NOMO-1 treated with dmso at 0.1 percent for 144 hours (cell line): ENCODE measurements around the gene EMID1.
A peak's percentile ranks its signal among the peaks of the same experiment; 100 is the strongest.

Source experiments
- DNase-seq: peaks from one replicate; lab custom pipeline; 2025; ENCODE audit not compliant: unreplicated experiment; lab: John Stamatoyannopoulos, UW

The EMID1 gene

DNA sequence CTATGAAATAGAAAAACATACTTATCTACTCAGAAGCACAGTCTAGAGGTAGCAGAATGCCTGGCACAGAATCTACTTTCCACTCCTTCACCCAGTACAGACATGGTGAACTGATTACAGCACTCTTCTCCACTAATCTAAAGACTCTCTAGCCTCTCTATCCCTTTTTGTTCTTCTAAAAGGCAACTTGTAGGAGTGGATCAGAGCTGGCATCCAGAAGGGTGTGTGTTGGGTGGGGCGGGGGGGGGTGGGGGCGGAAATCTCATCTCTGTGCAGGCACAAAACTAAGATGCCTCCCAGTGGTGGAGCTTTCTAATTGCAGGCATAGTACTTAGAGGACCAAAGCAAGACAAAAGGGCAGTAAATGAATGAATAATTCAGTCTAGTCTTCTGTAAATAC, 11.5 kb upstream of the EMID1 start:
- no peak for DNase-seq

- no peak for DNase-seq
Measured at GRCh38 chr22:29195118-29195963, 10.4 kb upstream of the EMID1 start.

DNA sequence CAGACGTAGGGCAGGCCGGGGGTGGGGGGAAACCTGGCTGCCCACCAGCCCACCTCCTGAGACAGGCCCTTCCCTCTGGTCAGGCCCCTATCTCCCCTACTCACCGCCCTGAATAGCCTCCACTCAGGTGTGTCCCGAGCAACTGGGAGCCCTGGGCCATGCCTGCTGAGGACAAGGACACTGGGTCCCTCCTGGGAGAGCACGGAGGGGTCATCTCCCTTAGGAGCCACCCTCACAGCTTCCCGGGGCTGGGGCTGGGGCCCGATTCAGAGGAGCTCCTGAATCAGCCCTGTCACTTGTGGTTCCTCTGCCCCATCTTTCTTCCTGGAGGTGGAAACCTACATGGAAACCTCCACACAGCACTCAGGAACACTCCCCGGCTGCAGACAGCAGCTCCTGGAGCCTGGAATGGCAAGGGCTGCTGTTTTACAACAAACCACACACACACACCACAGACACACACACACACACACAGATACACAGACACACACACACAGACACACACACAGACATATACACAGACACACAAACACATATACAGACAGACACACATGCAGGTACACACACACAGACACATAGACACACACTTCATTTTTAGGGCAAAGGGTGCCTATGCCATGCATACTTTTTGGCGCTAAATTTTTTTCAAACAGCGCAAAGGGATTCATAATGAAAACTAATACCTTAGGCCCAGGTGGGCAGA, 9.6 kb upstream of the EMID1 start:
- DNase-seq = no peak

GRCh38 chr22:29197096-29197495, 8.6 kb upstream of the EMID1 start:
- no peak for DNase-seq

GRCh38 chr22:29198240-29198639, 7.5 kb upstream of the EMID1 start:
- DNase-seq = no peak

DNA sequence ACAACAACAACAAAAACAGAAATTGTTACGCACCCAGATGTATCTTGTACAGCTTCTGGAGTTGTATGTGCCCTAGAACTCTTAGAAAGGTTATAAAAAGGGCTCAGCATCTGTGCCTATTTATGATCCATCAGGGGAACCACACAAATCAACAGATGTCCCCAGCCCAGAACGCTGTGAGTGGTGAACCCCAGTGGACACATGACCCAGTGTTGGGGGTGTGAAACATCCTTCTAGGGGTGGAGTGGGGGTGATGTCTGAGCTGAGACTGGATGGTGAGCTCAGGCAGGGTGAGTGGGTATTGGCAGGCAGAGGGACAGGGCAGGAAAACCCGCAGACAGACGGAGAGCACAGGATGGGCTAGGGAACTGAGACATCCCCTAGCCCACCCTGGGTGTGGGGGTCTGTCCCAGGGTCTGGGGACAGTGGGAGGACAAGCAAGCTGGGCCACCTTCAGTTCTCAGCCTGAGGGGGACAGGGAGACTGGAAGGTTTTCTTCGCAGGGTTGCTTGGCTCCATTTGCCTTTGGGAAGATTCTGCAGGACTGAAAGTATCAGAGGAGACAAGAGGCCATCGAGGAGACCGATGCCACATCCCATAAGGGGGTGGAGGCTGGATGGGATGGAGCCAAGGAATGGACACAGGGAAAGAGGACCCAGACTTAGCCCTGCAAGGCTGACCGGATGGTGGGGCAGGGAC, 5.8 kb upstream of the EMID1 start:
- no peak for DNase-seq

GRCh38 chr22:29200901-29201300, 4.8 kb upstream of the EMID1 start:
- DNase-seq = no peak

GRCh38 chr22:29201782-29202181, 3.9 kb upstream of the EMID1 start:
- DNase-seq = no peak

- peak; percentile 62 for DNase-seq
Measured at GRCh38 chr22:29202212-29203192, 3.2 kb upstream of the EMID1 start.

DNA sequence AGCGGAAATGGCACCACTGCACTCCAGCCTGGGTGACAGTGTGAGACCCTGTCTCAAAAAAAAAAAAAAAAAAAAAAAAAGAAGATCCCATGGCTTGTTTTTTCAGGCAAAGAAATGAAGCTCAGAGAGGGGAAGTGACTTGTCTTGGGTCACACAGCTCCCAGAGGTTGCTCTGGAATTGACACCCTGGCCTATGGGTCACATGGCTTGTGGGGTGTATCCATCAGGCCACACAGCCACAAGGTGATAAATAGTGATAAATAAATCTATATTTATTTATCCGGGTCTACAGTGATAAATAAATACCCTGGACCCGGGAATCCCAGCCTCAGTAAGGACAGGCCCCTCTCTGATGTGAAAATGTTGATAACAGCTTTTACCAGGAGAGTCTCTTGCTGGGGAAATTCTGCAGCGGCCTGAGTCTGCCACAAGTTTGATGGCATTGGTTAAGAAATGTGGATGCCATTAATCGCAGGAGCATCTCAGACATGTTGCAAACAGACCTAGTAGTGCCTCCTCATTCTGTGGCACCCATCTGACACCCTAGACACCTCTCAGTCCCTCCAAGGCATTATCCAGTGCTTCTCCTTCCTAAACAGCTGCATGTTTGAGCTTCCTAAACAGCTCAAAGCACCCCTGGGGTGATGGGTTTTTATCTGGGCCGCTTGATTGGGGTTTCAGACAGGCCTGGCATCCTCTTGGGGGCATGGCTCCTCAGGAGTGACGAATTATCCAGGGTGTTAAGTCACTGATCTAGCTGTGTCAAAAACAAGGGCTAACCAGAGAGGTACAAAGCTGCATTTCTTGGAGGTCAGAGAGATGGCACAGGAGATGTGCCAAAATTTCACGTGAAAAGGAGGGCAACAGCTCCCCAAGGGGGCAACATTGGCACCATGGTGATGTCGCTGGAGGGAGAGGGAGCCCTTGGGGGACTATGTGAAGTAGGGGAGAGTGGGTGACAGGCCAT, 1.9 kb upstream of the EMID1 start:
- no peak for DNase-seq

DNA sequence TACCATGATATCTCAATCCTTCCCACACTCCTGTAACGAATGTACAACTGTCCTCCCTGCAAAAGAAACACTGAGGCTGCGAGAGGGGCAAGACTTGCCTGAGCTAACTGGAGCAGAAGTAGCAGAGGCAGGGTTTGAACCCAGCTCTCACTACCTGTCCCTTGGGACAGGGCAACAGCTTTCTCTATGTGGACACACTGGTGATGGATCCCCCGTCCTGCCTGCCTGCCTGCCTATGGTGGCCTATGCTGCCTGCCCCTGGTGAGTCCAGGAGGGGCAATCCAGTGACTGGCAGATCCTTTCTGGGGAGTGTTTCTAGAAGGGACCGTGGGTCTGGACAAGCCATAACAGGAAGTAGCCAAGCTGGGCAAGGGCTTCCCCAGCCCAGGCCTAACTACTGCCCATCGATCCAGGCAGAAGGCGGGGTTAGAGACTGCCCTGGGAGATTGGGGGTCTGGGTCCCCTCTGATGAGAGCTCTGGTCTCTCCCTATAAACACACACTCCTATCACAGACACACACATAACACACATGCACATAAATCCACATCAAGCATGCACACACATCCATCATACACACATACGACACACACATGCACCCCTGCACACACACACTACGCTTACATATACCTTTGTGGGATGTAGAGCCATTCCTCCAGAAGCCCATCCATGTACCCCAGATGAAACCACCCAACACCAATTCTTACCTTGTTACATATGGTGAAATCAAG, 1.1 kb upstream of the EMID1 start:
- no peak for DNase-seq

DNA sequence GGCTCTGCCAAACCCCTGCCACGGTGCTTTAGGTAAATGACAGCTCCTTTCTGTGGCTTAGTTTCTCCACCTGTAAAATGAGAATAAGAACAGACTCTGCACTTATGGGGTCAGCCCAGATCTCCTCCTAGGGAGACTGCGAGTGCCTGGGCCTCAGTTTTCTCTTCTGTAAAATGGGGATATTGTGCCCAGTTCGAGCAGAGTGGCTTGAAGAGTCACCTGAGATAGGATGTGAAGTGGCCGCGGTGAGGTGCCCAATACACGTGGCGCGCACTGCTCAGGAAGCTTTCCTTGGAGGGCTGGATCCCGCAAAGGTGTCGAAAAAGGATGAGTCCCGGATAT, 473 bp upstream of the EMID1 start:
- DNase-seq = no peak

- DNase-seq = no peak
Measured at GRCh38 chr22:29206372-29207242, 911 bp downstream of the EMID1 start.

GRCh38 chr22:29207243-29207550, 1.5 kb downstream of the EMID1 start:
- DNase-seq = no peak

- no peak for DNase-seq
Measured at GRCh38 chr22:29207562-29208501, 2.1 kb downstream of the EMID1 start.

DNA sequence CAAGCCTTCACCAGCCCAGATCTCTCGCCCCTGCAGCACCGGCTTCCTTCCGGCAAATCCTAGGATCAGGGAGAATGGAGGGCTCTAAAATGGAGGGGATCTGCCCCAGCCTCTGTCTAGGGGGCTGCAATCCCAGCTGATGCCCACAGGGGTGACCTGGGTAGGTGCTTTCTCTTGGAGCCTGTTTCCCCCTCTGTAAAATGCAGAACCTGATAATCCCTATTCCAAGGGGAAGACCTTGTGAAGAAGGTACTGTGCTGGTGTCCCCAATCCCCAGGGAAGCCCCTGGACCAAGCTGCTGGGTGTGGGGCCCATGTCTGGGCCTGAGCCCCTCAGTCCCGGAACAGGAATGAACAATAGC, 2.8 kb downstream of the EMID1 start:
- DNase-seq = no peak
